NOMO-1 treated with DMSO at 0.1 percent for 48 hours (cell line): ENCODE data around the gene A1BG.
"Not testable (repeated sequence)": the region's sequence is repeated elsewhere in the genome, so short reads cannot be mapped to it uniquely, and the experiment has no call there.

ENCODE experiments used
- DNase-seq: peaks from one replicate; lab custom pipeline; 2025; ENCODE audit not compliant: unreplicated experiment; lab: John Stamatoyannopoulos, UW

A1BG gene

GRCh38 chr19:58361900-58362271, 8.6 kb upstream of the A1BG start:
- DNase-seq: peak; percentile 48

DNA sequence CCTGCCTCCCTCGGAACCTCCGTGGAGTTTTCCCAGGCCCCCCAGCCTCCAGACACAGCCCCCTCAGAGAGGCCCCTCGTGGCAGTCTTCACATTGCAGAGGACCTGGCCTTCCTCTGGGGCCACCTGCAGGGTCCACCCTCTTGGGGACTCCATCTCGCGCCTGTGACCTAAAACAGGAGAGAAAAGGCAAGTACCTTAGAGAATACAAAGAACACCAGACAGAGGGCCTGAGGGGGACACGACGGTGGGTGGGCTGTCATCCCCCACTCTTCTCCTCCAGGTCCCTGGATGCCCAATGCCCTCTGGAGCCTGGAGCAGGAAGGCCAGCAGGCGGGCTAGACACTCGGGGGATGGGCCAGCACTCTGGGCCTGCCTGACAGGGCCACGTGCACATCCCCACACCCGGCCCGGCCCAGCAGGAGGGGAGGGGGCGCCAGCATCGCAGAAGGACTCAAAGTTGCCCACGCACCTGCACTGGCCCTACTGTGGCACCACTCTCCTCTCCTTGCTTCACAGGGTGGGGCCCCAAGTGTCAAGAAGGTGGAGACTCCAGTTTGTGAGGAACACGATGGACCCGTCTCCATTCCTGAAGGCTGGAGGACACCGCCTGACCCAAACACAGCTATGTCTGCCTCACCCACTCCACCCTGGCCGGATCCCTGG, 4.3 kb upstream of the A1BG start:
- no peak for DNase-seq

GRCh38 chr19:58356766-58357480, 3.6 kb upstream of the A1BG start:
- DNase-seq: no peak

GRCh38 chr19:58355908-58356765, 2.8 kb upstream of the A1BG start:
- DNase-seq: no peak

GRCh38 chr19:58355215-58355796, 2.0 kb upstream of the A1BG start:
- DNase-seq: no peak

DNA sequence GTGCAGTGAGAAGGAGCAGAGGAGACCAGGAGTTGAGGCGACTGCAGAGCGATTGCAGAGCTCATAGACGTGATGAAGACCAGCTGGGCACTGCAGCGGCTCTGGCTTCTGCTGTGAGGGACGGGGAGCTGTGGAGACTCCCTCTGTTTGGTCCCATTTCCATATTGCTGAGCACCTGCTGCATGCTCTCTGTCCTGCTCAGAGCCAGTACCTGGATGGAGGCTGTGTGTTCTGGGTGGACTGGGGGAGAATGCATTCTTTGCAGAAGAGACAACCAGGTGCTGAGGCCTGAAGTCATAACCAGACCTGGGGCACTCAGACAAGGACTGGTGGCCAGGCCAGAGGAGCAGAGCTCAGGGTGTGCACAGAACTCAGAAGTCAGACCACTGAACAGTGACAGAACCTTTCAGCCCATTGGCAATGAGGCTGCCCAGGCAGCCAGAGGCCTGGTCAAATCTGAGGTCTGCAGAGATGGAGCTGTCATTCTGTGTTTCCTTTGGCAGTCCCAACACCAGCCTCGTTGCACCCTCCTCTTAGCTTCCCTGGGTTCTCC, 1.3 kb upstream of the A1BG start:
- no peak for DNase-seq

GRCh38 chr19:58353717-58354477, 605 bp upstream of the A1BG start:
- DNase-seq: no peak

- no peak for DNase-seq
Measured at GRCh38 chr19:58351990-58352755, 1.1 kb downstream of the A1BG start.

DNA sequence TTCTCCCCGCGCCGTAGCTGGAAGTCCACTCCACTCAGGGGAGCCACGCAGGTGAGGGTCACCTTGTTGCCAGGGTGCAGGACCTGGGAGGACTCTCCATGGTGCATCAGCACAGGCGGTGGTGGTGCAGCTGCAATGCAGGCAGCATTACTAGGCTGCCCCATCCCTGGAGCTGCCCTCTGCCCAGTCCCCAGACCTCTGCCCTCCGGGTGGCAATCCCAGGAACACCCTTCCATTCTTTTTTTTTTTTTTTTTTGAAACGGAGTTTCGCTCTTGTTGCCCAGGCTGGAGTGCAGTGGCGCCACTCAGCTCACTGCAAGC, 1.8 kb downstream of the A1BG start:
- no peak for DNase-seq

- DNase-seq: no peak
Measured at GRCh38 chr19:58350871-58351557, 2.3 kb downstream of the A1BG start.

DNA sequence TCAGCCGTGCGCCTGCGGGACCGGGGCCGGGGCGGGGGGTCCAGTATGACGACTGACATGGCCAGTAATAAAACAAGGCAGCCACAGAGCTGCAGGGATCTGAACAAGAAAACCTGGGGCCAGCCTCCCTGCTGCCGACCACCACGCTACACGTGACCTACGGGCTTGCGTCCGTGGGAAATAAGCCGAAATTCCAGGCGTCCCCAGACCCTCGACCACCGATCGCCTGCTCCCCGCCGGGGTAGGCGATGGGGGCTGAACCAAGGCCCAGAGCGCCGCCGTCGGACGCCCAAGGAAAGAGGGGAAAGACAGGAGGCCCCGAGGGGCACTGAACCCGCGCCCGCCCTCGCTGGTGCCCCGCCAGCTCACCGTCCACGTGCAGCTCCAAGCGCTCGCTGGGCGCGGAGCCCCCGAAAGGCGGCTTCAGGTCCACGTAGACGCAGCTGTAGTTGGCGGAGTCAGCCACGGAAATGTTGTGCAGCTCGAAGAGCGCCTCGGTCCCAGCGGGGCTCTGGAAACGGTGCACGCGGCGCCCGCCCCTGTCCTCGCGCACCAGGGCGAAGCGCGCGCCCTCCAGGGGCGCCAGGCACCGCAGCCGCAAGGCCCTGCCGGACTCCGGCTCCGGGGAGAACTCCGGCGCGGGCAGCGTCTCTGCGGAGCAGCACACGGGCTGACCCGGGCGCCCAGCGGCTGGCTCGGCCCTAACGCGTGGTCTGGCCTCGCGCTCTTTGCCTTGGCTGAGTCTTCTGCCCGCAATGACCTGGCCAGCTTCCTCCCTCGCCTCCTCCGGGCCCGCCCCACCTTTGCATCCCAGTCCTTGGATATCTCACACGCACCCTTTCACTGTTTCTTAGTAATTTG, 3.1 kb downstream of the A1BG start:
- DNase-seq: no peak

GRCh38 chr19:58349590-58349989, 3.7 kb downstream of the A1BG start:
- no peak for DNase-seq

DNA sequence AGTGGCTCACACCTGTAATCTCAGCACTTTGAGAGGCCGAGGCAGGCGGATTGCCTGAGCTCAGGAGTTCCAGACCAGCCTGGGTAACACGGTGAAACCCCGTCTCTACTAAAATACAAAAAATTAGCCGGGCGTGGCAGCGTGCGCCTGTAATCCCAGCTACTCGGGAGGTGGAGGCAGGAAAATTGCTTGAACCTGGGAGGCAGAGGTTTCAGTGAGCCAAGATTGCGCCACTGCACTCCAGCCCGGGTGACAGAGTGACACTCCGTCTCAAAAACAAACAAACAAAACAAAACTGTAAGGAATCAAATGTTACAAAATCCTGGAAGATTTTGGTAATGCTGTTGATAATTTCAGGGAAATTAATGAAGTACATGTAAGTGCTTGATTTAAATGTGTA, 5.2 kb downstream of the A1BG start:
- not testable (repeated sequence) for DNase-seq

GRCh38 chr19:58346961-58347929, 6.0 kb downstream of the A1BG start:
- DNase-seq: peak; percentile 83

DNA sequence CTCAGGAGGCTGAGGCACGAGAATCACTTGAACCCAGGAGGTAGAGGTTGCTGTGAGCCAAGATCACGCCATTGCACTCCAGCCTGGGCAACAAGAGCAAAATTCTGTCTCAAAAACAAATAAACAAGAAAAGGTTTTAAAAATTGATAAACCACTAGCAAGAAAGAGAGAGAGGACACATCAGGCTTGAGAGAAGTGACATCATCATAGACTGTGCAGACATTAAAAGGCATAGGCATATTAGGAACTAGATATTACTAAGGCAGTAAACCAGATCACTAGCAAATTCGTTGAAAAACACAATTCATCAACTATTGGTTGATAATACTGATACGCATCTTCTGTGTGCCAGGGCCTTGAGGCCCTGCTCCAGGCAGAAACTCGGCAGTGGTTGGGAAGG, 7.7 kb downstream of the A1BG start:
- DNase-seq: no peak

DNA sequence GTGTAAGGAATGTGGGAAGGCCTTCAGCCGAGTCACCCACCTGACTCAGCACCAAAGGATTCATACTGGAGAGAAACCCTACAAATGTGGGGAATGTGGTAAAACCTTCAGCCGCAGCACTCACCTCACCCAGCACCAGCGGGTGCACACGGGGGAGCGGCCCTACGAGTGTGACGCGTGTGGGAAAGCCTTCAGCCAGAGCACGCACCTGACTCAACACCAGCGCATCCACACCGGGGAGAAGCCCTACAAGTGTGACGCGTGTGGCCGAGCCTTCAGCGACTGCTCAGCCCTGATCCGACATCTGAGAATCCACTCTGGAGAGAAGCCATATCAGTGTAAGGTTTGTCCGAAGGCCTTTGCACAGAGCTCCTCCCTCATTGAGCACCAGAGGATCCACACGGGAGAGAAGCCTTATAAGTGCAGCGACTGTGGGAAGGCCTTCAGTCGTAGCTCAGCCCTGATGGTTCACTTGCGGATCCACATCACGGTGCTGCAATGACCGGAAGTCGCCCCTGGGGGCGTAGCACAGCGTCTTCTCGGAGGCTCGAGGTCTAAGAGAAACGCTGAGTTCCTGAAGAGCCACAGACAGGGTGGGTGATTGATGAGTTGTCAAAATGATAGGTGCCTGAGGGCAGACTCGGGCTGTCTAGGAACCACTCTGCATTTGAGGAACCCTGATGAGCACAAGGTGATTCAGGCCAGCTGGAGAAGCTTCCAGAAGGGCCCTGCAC, 14.3 kb downstream of the A1BG start:
- DNase-seq: no peak

DNA sequence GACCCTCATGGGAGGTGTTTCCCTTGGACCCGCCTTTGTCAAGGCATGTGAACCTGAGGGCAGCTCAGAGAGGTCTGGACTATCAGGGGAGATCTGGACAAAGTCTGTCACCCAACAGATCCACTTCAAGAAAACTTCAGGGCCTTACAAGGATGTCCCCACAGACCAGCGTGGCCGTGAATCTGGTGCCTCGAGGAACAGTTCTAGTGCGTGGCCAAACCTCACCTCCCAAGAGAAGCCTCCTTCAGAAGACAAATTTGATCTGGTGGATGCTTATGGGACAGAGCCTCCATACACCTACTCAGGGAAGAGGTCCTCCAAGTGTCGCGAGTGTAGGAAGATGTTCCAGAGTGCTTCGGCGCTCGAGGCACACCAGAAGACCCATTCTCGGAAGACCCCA, 15.0 kb downstream of the A1BG start:
- DNase-seq: no peak
